ENCODE results near the gene SCN10A. TPM values are rescaled to one million over a fixed set of nuclear protein-coding genes. Genes with fewer than 3 reads are reported as not detected.
A peak's percentile ranks its signal among the peaks of the same experiment; 100 is the strongest.

Gene SCN10A
- total RNA-seq, 1 donor from 2014 or later: not detected

GRCh38 chr3:38835939-38836338, 19.9 kb upstream of the SCN10A start:
- no peak for DNase-seq (ENCODE audit: low read depth)
- TF ChIP-seq CTCF (conservative IDR thresholded peaks at IDR 0.05; ENCODE audit: low read depth, low read length): no peak
- H3K4me3 ChIP-seq (ENCODE audit: low read depth, low read length): no peak overlapping the region

- DNase-seq (ENCODE audit: low read depth): no peak
- TF ChIP-seq CTCF (conservative IDR thresholded peaks at IDR 0.05; ENCODE audit: low read depth, low read length): no peak
- no peak overlapping the region for H3K4me3 ChIP-seq (ENCODE audit: low read depth, low read length)
Observed at GRCh38 chr3:38834717-38835116, 18.7 kb upstream of the SCN10A start.

- no peak overlapping the region for H3K4me3 ChIP-seq (ENCODE audit: low read depth, low read length)
- no peak for TF ChIP-seq CTCF (conservative IDR thresholded peaks at IDR 0.05; ENCODE audit: low read depth, low read length)
- no peak for DNase-seq (ENCODE audit: low read depth)
Observed at GRCh38 chr3:38834110-38834509, 18.1 kb upstream of the SCN10A start.

GRCh38 chr3:38829404-38829803, 13.4 kb upstream of the SCN10A start:
- no peak overlapping the region for H3K4me3 ChIP-seq (ENCODE audit: low read depth, low read length)
- DNase-seq (ENCODE audit: low read depth): peak; percentile 20
- TF ChIP-seq CTCF (conservative IDR thresholded peaks at IDR 0.05; ENCODE audit: low read depth, low read length): no peak

GRCh38 chr3:38828681-38829080, 12.7 kb upstream of the SCN10A start:
- TF ChIP-seq CTCF (conservative IDR thresholded peaks at IDR 0.05; ENCODE audit: low read depth, low read length): no peak
- H3K4me3 ChIP-seq (ENCODE audit: low read depth, low read length): no peak overlapping the region
- no peak for DNase-seq (ENCODE audit: low read depth)

GRCh38 chr3:38827791-38828190, 11.8 kb upstream of the SCN10A start:
- DNase-seq (ENCODE audit: low read depth): no peak
- no peak for TF ChIP-seq CTCF (conservative IDR thresholded peaks at IDR 0.05; ENCODE audit: low read depth, low read length)
- H3K4me3 ChIP-seq (ENCODE audit: low read depth, low read length): no peak overlapping the region

- no peak for TF ChIP-seq CTCF (conservative IDR thresholded peaks at IDR 0.05; ENCODE audit: low read depth, low read length)
- no peak for DNase-seq (ENCODE audit: low read depth)
- H3K4me3 ChIP-seq (ENCODE audit: low read depth, low read length): no peak overlapping the region
Observed at GRCh38 chr3:38826001-38826400, 10.0 kb upstream of the SCN10A start.

Measured in epithelial cell of proximal tubule (primary cell).